K562 (cell line): ENCODE results near the gene ABCA7. TPM values are rescaled to one million over a fixed set of nuclear protein-coding genes. Genes with fewer than 3 reads are reported as not detected.

Experiments used
- CREM ChIP-seq: IDR thresholded peaks from 2 replicates; pipeline ENCODE4 v1.6.1; 2014; ENCODE audit warnings: antibody characterized with exemption, low read depth
- E2F8 ChIP-seq: fragments of 450-650 bp; IDR thresholded peaks from 2 replicates; pipeline ENCODE4 v1.7.1; 2018; ENCODE audit warnings: mild to moderate bottlenecking, low read depth; ENCODE audit not compliant: partially characterized antibody
- GATAD2A ChIP-seq: fragments of 450-650 bp; IDR thresholded peaks from 2 replicates; pipeline ENCODE4 v1.6.1; 2017
- HNRNPUL1 ChIP-seq: fragments of 200-400 bp; formaldehyde crosslinking; IDR thresholded peaks from 2 replicates; pipeline ENCODE4 v1.6.1; 2017; ENCODE audit warnings: low read length
- PCBP2 ChIP-seq: fragments of 200-400 bp; formaldehyde crosslinking; IDR thresholded peaks from 2 replicates; pipeline ENCODE4 v1.6.1; 2018; ENCODE audit warnings: low read length, low read depth, mild to moderate bottlenecking, moderate library complexity; ENCODE audit not compliant: poor library complexity, severe bottlenecking
- RAD21 ChIP-seq, 2 experiments: fragments of 250-450 bp in 1 of 2; fragments of 450-650 bp in 1 of 2; sonication (Bioruptor Pico) in 1 of 2; formaldehyde crosslinking in 1 of 2; IDR thresholded peaks in 1 of 2; conservative IDR thresholded peaks in 1 of 2; 2 replicates each; pipeline versions ENCODE4 v1.4.0 to v1.8.0; 2020 to 2022; ENCODE audit warnings: mild to moderate bottlenecking in 2 of 2, moderate library complexity in 1 of 2
- RFX7 ChIP-seq: fragments of 250-450 bp; sonication (Bioruptor Pico); IDR thresholded peaks from 2 replicates; pipeline ENCODE4 v1.5.1; 2021; ENCODE audit warnings: mild to moderate bottlenecking
- SIX5 ChIP-seq, 2 experiments: IDR thresholded peaks; 2 replicates each; pipeline ENCODE4 v1.6.1; 2011; ENCODE audit warnings: low read length in 2 of 2, borderline replicate concordance in 1 of 2, low read depth in 1 of 2, mild to moderate bottlenecking in 1 of 2, moderate library complexity in 1 of 2; ENCODE audit not compliant: insufficient read depth in 1 of 2
- SP2 ChIP-seq: IDR thresholded peaks from 2 replicates; pipeline ENCODE4 v1.6.1; 2011; ENCODE audit warnings: mild to moderate bottlenecking, low read depth, low read length, moderate library complexity; ENCODE audit not compliant: poor library complexity, severe bottlenecking; ENCODE audit errors: extremely low read depth
- TEAD4 ChIP-seq, 2 experiments: sonication (generic) in 1 of 2; formaldehyde crosslinking in 1 of 2; IDR thresholded peaks; 2 replicates each; pipeline versions ENCODE4 v1.6.1 to v1.8.0; 2012 to 2022; ENCODE audit warnings: borderline replicate concordance in 1 of 2, inconsistent platforms in 1 of 2, low read length in 1 of 2, mild to moderate bottlenecking in 1 of 2, missing genetic modification reagents in 1 of 2
- ZBTB2 ChIP-seq: fragments of 450-650 bp; IDR thresholded peaks from 2 replicates; pipeline ENCODE4 v1.6.1; 2016; ENCODE audit warnings: antibody characterized with exemption
- ZNF384 ChIP-seq: IDR thresholded peaks from 2 replicates; pipeline ENCODE4 v1.6.1; 2012; ENCODE audit warnings: low read depth, low read length, improper control_type of control experiment
- ZNF551 ChIP-seq: fragments of 250-450 bp; sonication (Bioruptor Pico); IDR thresholded peaks from 2 replicates; pipeline ENCODE4 v1.5.0; 2021; ENCODE audit warnings: mild to moderate bottlenecking, moderate library complexity
- ZNF655 ChIP-seq: fragments of 250-450 bp; sonication (Bioruptor Pico); IDR thresholded peaks from 2 replicates; pipeline ENCODE4 v1.5.0; 2021
- polyA plus RNA-seq, 8 experiments: library from polyadenylated mRNA; depleted of rRNA in 4 of 8; stranded (reverse) in 5 of 8; unstranded in 3 of 8; fragments of >200 nt; fragmentation: Nextera tagmentation in 2 of 8; fragmentation: Illumina TruSeq in 1 of 8; extraction: Ambion mirVana in 2 of 8; extraction: Trizol in 1 of 8; gene quantifications; 2 replicates each; pipeline versions ENCODE4 v1.2.1 to v1.2.3, GENCODE V29; 2011 to 2014; ENCODE audit warnings: inconsistent platforms in 1 of 8, missing spikeins in 1 of 8
- total RNA-seq, 7 experiments: library from RNA; depleted of rRNA in 6 of 7; stranded (reverse); fragments of >200 nt in 6 of 7; fragmentation: Illumina TruSeq in 2 of 7; extraction: Trizol in 2 of 7; gene quantifications; 2 replicates each; pipeline versions ENCODE4 v1.2.1 to v1.2.3, GENCODE V29; 2011 to 2021; ENCODE audit warnings: low replicate concordance in 1 of 7
- TF ChIP-seq, protein P1 (sequence below): fragments of 450-650 bp; IDR thresholded peaks from one replicate; pipeline ENCODE4 v1.6.1; 2018; ENCODE audit warnings: mild to moderate bottlenecking, moderate library complexity; ENCODE audit not compliant: partially characterized antibody
- TF ChIP-seq, protein P2 (sequence below), 3 experiments: IDR thresholded peaks in 2 of 3; conservative IDR thresholded peaks in 1 of 3; 2 replicates each; pipeline ENCODE4 v1.5.1; 2011 to 2012; ENCODE audit warnings: low read length in 3 of 3, mild to moderate bottlenecking in 3 of 3, control low read depth in 2 of 3, improper control_type of control experiment in 1 of 3, inconsistent platforms in 1 of 3, low read depth in 1 of 3, mixed read lengths in 1 of 3, moderate library complexity in 1 of 3; ENCODE audit not compliant: insufficient read depth in 2 of 3

The ABCA7 gene
- total and polyA plus RNA-seq, 9 of the 15 experiments (the other 6 are each of a cell fraction or from before 2014, with no cell fraction given) = 2.3 to 96.1 (median 31.2) TPM

GRCh38 chr19:1001538-1002166, 38.3 kb upstream of the ABCA7 start (continued):
- TF ChIP-seq E2F8 = no peak
- no peak; the same call in 1 of the 2 replicates for TF ChIP-seq GATAD2A
- no peak for TF ChIP-seq ZNF384
- TF ChIP-seq SP2 = no peak
- no peak for TF ChIP-seq PCBP2
- TF ChIP-seq HNRNPUL1 = no peak
- peak; percentile 59; the same call in 1 of the 2 replicates for TF ChIP-seq ZBTB2
- TF ChIP-seq CREM = 0 out of 2 replicates have a peak, but pooled peaks have one; percentile 6
- TF ChIP-seq RAD21 (CRISPR knock-in tag; conservative IDR thresholded peaks at IDR 0.05 in 1 of 2, IDR thresholded peaks at IDR 0.05 in 1 of 2) = peak; percentile 76 to 93
- TF ChIP-seq ZNF655 = no peak
- TF ChIP-seq SIX5 (IDR thresholded peaks at IDR 0.05; ENCODE audit: borderline replicate concordance in 1 of 2, insufficient read depth in 1 of 2, low read depth in 1 of 2, low read length in 2 of 2) = no peak
- TF ChIP-seq, protein P1, sequence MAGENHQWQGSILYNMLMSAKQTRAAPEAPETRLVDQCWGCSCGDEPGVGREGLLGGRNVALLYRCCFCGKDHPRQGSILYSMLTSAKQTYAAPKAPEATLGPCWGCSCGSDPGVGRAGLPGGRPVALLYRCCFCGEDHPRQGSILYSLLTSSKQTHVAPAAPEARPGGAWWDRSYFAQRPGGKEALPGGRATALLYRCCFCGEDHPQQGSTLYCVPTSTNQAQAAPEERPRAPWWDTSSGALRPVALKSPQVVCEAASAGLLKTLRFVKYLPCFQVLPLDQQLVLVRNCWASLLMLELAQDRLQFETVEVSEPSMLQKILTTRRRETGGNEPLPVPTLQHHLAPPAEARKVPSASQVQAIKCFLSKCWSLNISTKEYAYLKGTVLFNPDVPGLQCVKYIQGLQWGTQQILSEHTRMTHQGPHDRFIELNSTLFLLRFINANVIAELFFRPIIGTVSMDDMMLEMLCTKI = no peak
- TF ChIP-seq RFX7 (CRISPR knock-in tag) = no peak
- TF ChIP-seq, protein P2, sequence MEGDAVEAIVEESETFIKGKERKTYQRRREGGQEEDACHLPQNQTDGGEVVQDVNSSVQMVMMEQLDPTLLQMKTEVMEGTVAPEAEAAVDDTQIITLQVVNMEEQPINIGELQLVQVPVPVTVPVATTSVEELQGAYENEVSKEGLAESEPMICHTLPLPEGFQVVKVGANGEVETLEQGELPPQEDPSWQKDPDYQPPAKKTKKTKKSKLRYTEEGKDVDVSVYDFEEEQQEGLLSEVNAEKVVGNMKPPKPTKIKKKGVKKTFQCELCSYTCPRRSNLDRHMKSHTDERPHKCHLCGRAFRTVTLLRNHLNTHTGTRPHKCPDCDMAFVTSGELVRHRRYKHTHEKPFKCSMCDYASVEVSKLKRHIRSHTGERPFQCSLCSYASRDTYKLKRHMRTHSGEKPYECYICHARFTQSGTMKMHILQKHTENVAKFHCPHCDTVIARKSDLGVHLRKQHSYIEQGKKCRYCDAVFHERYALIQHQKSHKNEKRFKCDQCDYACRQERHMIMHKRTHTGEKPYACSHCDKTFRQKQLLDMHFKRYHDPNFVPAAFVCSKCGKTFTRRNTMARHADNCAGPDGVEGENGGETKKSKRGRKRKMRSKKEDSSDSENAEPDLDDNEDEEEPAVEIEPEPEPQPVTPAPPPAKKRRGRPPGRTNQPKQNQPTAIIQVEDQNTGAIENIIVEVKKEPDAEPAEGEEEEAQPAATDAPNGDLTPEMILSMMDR (IDR thresholded peaks at IDR 0.05 in 2 of 3, conservative IDR thresholded peaks at IDR 0.05 in 1 of 3; ENCODE audit: insufficient read depth in 2 of 3, low read depth in 1 of 3, low read length in 3 of 3) = peak; percentile 78 to 91 (median 89)
- TF ChIP-seq TEAD4 (IDR thresholded peaks at IDR 0.05; ENCODE audit: low read length) = no peak
- TF ChIP-seq TEAD4 (CRISPR knock-in tag; IDR thresholded peaks at IDR 0.05; ENCODE audit: borderline replicate concordance) = no peak
- no peak for TF ChIP-seq ZNF551
